Ishikawa (cell line): Measurements from ENCODE around the gene ZPBP2.

Experiments
- CEBPB ChIP-seq: IDR thresholded peaks from 2 replicates; pipeline ENCODE4 v1.6.1; 2012
- CREB1 ChIP-seq: IDR thresholded peaks from 2 replicates; pipeline ENCODE4 v1.6.1; 2012; ENCODE audit warnings: low read depth
- EGR1 ChIP-seq: IDR thresholded peaks from 2 replicates; pipeline ENCODE4 v1.6.1; 2012
- EP300 ChIP-seq: IDR thresholded peaks from 2 replicates; pipeline ENCODE4 v1.6.1; 2012; ENCODE audit warnings: borderline replicate concordance
- FOXM1 ChIP-seq: IDR thresholded peaks from 2 replicates; pipeline ENCODE4 v1.6.1; 2012; ENCODE audit warnings: low read depth, borderline replicate concordance
- NFIC ChIP-seq: IDR thresholded peaks from 2 replicates; pipeline ENCODE4 v1.6.1; 2012
- RAD21 ChIP-seq: IDR thresholded peaks from 2 replicates; pipeline ENCODE4 v1.6.1; 2012; ENCODE audit warnings: low read depth
- TAF1 ChIP-seq: IDR thresholded peaks from 2 replicates; pipeline ENCODE4 v1.6.1; 2012; ENCODE audit warnings: low read depth, mild to moderate bottlenecking
- TCF12 ChIP-seq: IDR thresholded peaks from 2 replicates; pipeline ENCODE4 v1.6.1; 2012; ENCODE audit warnings: low read depth
- TEAD4 ChIP-seq: IDR thresholded peaks from 2 replicates; pipeline ENCODE4 v1.6.1; 2012
- YY1 ChIP-seq: IDR thresholded peaks from 2 replicates; pipeline ENCODE4 v1.6.1; 2012; ENCODE audit warnings: low read depth
- ZBTB7A ChIP-seq: IDR thresholded peaks from 2 replicates; pipeline ENCODE4 v1.6.1; 2012; ENCODE audit warnings: low read depth
- TF ChIP-seq, protein P1 (sequence below): IDR thresholded peaks from 2 replicates; pipeline ENCODE4 v1.6.1; 2012; ENCODE audit warnings: low read depth, mild to moderate bottlenecking
- TF ChIP-seq, protein P2 (sequence below): IDR thresholded peaks from 2 replicates; pipeline ENCODE4 v1.6.1; 2012
- TF ChIP-seq, protein P3 (sequence below): IDR thresholded peaks from 2 replicates; pipeline ENCODE4 v1.6.1; 2012

ZPBP2 gene

DNA sequence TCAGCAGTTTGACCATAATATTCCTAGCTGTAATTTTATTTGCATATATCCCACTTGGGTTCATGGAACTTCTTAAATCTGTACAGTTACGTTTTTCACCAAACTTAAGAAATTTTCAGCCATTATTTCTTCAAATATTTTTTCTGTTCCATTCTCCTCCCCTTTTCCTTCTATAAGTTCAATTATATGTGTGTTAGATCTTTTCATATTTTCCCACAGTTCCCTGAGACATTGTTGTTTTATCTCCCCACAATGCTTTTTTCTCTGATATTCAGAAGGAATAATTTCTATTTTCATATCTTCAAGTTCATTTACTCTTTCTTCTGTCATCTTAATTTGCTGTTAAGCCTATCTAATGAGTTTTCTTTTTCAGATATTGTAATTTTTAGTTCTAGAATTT lies 29.9 kb upstream of the ZPBP2 start:
- TF ChIP-seq YY1 = no peak
- TF ChIP-seq, protein P1, sequence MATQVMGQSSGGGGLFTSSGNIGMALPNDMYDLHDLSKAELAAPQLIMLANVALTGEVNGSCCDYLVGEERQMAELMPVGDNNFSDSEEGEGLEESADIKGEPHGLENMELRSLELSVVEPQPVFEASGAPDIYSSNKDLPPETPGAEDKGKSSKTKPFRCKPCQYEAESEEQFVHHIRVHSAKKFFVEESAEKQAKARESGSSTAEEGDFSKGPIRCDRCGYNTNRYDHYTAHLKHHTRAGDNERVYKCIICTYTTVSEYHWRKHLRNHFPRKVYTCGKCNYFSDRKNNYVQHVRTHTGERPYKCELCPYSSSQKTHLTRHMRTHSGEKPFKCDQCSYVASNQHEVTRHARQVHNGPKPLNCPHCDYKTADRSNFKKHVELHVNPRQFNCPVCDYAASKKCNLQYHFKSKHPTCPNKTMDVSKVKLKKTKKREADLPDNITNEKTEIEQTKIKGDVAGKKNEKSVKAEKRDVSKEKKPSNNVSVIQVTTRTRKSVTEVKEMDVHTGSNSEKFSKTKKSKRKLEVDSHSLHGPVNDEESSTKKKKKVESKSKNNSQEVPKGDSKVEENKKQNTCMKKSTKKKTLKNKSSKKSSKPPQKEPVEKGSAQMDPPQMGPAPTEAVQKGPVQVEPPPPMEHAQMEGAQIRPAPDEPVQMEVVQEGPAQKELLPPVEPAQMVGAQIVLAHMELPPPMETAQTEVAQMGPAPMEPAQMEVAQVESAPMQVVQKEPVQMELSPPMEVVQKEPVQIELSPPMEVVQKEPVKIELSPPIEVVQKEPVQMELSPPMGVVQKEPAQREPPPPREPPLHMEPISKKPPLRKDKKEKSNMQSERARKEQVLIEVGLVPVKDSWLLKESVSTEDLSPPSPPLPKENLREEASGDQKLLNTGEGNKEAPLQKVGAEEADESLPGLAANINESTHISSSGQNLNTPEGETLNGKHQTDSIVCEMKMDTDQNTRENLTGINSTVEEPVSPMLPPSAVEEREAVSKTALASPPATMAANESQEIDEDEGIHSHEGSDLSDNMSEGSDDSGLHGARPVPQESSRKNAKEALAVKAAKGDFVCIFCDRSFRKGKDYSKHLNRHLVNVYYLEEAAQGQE = no peak
- TF ChIP-seq, protein P2, sequence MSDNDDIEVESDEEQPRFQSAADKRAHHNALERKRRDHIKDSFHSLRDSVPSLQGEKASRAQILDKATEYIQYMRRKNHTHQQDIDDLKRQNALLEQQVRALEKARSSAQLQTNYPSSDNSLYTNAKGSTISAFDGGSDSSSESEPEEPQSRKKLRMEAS = no peak
- TF ChIP-seq EP300 = no peak
- no peak for TF ChIP-seq RAD21
- TF ChIP-seq ZBTB7A = no peak
- TF ChIP-seq TAF1 = no peak

DNA sequence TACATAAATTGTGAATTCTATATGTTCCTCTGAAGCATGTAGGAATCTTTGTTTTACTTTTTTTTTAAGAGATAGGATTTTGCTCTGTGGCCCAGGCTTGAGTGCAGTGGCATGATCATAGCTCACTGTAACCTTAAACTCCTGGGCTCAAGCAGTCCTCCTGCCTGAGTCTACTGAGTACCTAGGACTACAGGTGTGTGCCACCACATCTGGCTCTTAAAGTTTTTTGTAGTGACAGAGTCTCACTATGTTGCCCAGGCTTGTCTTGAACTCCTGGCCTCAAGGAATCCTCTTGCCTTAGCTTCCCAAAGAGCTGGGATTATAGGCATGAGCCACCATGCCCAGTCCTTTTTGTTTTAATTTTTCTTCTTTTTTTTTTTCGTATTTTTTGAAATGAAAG lies 29.2 kb upstream of the ZPBP2 start:
- TF ChIP-seq RAD21 (no peak), NFIC (no peak), FOXM1 (no peak), TCF12 (no peak), EGR1 (no peak), CREB1 (no peak), EP300 (no peak), YY1 (no peak), CEBPB (no peak), TAF1 (no peak), ZBTB7A (no peak), TEAD4 (no peak)
- TF ChIP-seq, protein P3, sequence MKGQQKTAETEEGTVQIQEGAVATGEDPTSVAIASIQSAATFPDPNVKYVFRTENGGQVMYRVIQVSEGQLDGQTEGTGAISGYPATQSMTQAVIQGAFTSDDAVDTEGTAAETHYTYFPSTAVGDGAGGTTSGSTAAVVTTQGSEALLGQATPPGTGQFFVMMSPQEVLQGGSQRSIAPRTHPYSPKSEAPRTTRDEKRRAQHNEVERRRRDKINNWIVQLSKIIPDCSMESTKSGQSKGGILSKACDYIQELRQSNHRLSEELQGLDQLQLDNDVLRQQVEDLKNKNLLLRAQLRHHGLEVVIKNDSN = no peak
- TF ChIP-seq, protein P1 = no peak
- TF ChIP-seq, protein P2 = no peak

DNA sequence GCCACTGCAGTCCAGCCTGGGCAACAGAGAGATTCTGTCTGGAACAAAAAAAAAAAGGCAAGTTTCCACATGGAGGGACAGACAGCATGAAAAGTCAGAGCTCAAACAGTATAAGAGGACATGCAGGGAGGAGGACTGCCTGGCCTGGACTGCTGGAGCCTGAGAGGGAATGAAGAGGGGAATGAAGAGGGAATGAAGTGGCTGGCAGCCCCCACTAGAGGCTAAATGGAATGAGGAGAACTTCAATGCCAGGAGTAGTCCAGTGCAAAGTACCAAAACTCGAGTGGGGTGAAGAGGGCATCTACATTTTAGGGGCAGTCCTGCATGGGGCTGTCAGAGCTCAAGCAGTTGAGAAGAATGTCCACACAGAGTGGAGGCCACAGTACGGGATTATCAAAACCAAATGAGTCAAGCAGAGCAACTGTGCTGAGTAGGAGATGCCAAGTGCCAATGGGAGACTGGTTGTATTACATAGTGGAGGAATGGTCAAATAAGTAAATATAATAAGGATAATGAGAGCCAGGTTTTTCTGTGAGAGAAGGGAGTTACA lies 26.8 kb upstream of the ZPBP2 start:
- TF ChIP-seq TEAD4 (no peak), NFIC (no peak), CEBPB (no peak), FOXM1 (no peak), YY1 (no peak), EP300 (no peak), TCF12 (no peak), ZBTB7A (no peak), CREB1 (no peak)
- TF ChIP-seq, protein P2 = no peak
- TF ChIP-seq, protein P3 = no peak

DNA sequence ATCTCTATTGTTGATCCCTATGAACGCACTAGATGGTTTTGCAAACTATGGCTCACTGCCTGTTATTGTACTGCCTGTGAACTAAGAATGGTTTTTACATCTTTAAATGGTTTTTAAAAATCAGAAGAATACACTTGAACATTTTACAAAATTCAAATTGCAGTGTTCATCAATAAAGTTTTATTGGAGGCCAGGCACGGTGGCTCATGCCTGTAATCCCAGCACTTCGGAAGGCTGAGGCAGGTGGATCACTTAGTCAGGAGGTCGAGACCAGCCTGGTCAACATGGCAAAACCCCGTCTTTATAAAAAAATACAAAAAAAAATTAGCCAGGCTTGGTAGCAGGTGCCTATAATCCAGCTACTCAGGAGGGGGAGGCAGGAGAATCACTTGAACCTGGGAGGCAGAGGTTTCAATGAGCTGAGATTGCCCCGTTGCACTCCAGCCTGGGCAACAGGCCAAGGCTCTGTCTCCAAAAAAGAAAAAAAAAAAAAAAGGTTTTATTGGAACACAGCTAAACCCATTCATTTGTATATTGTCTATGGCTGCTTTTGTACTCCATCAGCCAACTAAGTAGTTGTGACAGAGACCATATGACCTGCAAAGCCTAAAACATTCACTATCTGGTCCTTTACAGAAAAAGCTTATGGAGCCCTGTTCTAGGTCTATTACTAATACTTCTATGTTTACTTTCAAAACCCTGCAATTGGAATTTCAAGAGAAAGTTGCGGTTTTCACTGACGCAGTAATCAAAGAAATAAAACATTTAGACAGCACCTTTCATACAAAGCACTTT lies 22.8 kb upstream of the ZPBP2 start:
- TF ChIP-seq CEBPB (no peak), EP300 (no peak), TAF1 (no peak)

DNA sequence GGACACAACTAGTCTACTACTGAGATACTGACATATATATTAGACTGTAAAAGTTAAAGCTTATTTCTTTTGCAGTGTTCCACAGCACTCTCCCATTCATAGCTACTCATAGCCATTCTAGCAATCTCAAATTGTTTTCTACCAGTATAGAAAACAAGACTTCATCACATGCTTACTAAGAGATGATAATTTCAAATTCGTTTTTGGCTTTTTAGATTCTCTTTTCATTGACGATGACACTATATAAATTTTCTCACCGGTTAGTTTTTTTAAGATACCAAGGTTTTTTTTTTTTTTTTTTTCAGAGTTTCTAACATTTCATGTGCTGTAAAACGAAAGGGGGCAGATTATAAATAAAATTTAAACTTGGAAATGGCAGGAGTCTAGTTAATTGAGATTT lies 21.8 kb upstream of the ZPBP2 start:
- no peak for TF ChIP-seq TEAD4

DNA sequence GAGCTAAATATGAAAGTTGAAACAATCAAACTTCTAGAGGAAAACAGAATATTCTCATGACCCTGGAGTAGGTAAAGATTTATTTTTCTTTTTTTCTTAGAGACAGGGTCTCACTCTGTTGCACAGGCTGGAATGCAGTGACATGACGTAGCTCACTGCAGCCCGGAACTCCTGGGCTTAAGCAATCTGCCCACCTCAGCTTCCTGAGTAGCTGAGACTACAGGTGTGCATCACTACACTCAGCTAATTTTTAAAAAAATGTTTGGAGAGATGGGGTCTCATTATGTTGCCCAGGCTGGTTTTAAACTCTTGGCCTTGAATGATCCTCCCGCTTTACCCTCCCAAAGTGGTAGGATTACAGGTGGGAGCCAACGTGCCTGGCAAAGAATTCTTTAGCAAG lies 19.4 kb upstream of the ZPBP2 start:
- no peak for TF ChIP-seq EGR1
- no peak for TF ChIP-seq EP300
- no peak for TF ChIP-seq TAF1
- no peak for TF ChIP-seq ZBTB7A
- no peak for TF ChIP-seq TEAD4
- TF ChIP-seq, protein P3 = no peak
- no peak for TF ChIP-seq RAD21
- no peak for TF ChIP-seq CREB1
- TF ChIP-seq FOXM1 = no peak
- TF ChIP-seq CEBPB = no peak
- TF ChIP-seq NFIC = no peak
- TF ChIP-seq, protein P1 = no peak
- TF ChIP-seq, protein P2 = no peak
- no peak for TF ChIP-seq TCF12
- TF ChIP-seq YY1 = no peak
